Liver (tissue), 9 donors: ENCODE results near the gene NALF2. TPM values are rescaled to one million over a fixed set of nuclear protein-coding genes. Genes with fewer than 3 reads are reported as not detected.

Experiments
- DNase-seq: peaks from one replicate; pipeline ENCODE4 v3.0.0-alpha.2; 2017; ENCODE audit warnings: low spot score
- H3K27ac ChIP-seq, 2 donors: one replicate each; pipeline ENCODE4 v1.7.0; 2013; ENCODE audit warnings: inconsistent platforms in 2 of 2, low read length in 2 of 2, control low read depth in 1 of 2, low read depth in 1 of 2, mild to moderate bottlenecking in 1 of 2
- H3K27me3 ChIP-seq, 4 donors: one replicate each; pipeline versions ENCODE4 v1.6.1 to v1.7.0; 2013; ENCODE audit warnings: low read length in 3 of 4, inconsistent platforms in 1 of 4, mild to moderate bottlenecking in 1 of 4, moderate library complexity in 1 of 4; ENCODE audit not compliant: control insufficient read depth in 4 of 4, insufficient read depth in 4 of 4
- H3K36me3 ChIP-seq, 4 donors: one replicate each; pipeline versions ENCODE4 v1.6.1 to v1.7.0; 2013; ENCODE audit warnings: low read length in 3 of 4, mild to moderate bottlenecking in 3 of 4, low read depth in 1 of 4, moderate library complexity in 1 of 4; ENCODE audit not compliant: control insufficient read depth in 4 of 4, insufficient read depth in 3 of 4
- H3K4me1 ChIP-seq, 4 donors: one replicate each; pipeline versions ENCODE4 v1.6.1 to v1.7.0; 2013; ENCODE audit warnings: low read length in 3 of 4, mild to moderate bottlenecking in 3 of 4, moderate library complexity in 1 of 4; ENCODE audit not compliant: control insufficient read depth in 4 of 4, insufficient read depth in 4 of 4
- H3K4me3 ChIP-seq, 3 donors: one replicate each; pipeline versions ENCODE4 v1.6.1 to v1.7.0; 2013; ENCODE audit warnings: low read length in 3 of 3, control low read depth in 1 of 3, low read depth in 1 of 3, mild to moderate bottlenecking in 1 of 3
- H3K9ac ChIP-seq, 2 donors: one replicate each; pipeline ENCODE4 v1.7.0; 2013; ENCODE audit warnings: low read length in 2 of 2, mild to moderate bottlenecking in 2 of 2, moderate library complexity in 2 of 2, control low read depth in 1 of 2, low read depth in 1 of 2
- H3K9me3 ChIP-seq, 4 donors: one replicate each; pipeline versions ENCODE4 v1.6.1 to v1.7.0; 2013; ENCODE audit warnings: low read length in 3 of 4; ENCODE audit not compliant: control insufficient read depth in 4 of 4
- EGR1 ChIP-seq, 2 donors: IDR thresholded peaks; 2 replicates each; pipeline ENCODE4 v1.6.1; 2016 to 2018; ENCODE audit warnings: antibody characterized with exemption in 2 of 2, low read depth in 2 of 2
- FOXA1 ChIP-seq: IDR thresholded peaks from 2 replicates; pipeline ENCODE4 v1.6.1; 2016; ENCODE audit warnings: antibody characterized with exemption
- GABPA ChIP-seq, 2 donors: IDR thresholded peaks in 1 of 2; conservative IDR thresholded peaks in 1 of 2; 2 replicates each; pipeline ENCODE4 v1.6.1; 2016; ENCODE audit warnings: antibody characterized with exemption in 2 of 2, mild to moderate bottlenecking in 1 of 2, moderate library complexity in 1 of 2
- HNF4A ChIP-seq, 2 donors: conservative IDR thresholded peaks; 2 replicates each; pipeline ENCODE4 v1.6.1; 2016; ENCODE audit warnings: antibody characterized with exemption in 2 of 2, mild to moderate bottlenecking in 2 of 2
- HNF4G ChIP-seq: IDR thresholded peaks from 2 replicates; pipeline ENCODE4 v1.6.1; 2016; ENCODE audit warnings: antibody characterized with exemption
- JUND ChIP-seq, 2 donors: IDR thresholded peaks; 2 replicates each; pipeline ENCODE4 v1.6.1; 2016; ENCODE audit warnings: antibody characterized with exemption in 2 of 2
- NR2F2 ChIP-seq: IDR thresholded peaks from 2 replicates; pipeline ENCODE4 v1.6.1; 2016; ENCODE audit warnings: antibody characterized with exemption
- RAD21 ChIP-seq, 2 donors: IDR thresholded peaks; 2 replicates each; pipeline ENCODE4 v1.6.1; 2016; ENCODE audit warnings: antibody characterized with exemption in 2 of 2, mild to moderate bottlenecking in 2 of 2
- RXRA ChIP-seq, 2 donors: IDR thresholded peaks; 2 replicates each; pipeline ENCODE4 v1.6.1; 2017 to 2018; ENCODE audit warnings: antibody characterized with exemption in 2 of 2, mild to moderate bottlenecking in 1 of 2
- SP1 ChIP-seq: IDR thresholded peaks from 2 replicates; pipeline ENCODE4 v1.6.1; 2018; ENCODE audit warnings: antibody characterized with exemption, mild to moderate bottlenecking
- TAF1 ChIP-seq: conservative IDR thresholded peaks from 2 replicates; pipeline ENCODE4 v1.6.1; 2016; ENCODE audit warnings: antibody characterized with exemption, mild to moderate bottlenecking
- YY1 ChIP-seq: IDR thresholded peaks from 2 replicates; pipeline ENCODE4 v1.6.1; 2016; ENCODE audit warnings: antibody characterized with exemption, mild to moderate bottlenecking
- WGBS: extraction: QIAGEN DNeasy Blood & Tissue Kit; methylation state at CpG from one replicate; pipeline ENCODE4 v1.1.7; 2013; 5-methylcytosine and 5-hydroxymethylcytosine counted together
- polyA plus RNA-seq, 2 donors: library from polyadenylated mRNA; stranded (reverse) in 1 of 2; unstranded in 1 of 2; fragments of 200-250 nt in 1 of 2; fragments of >200 nt in 1 of 2; fragmentation: Nextera tagmentation in 1 of 2; extraction: Ambion mirVana in 1 of 2; gene quantifications; one replicate each; pipeline versions ENCODE4 v1.2.1 to v1.2.3, GENCODE V29; 2013 to 2015
- total RNA-seq, 2 donors: library from RNA; depleted of rRNA; stranded (reverse); fragments of >200 nt; gene quantifications; one replicate each; pipeline ENCODE4 v1.2.3, GENCODE V29; 2014
- TF ChIP-seq, protein P1 (sequence below): IDR thresholded peaks from 2 replicates; pipeline ENCODE4 v1.6.1; 2016; ENCODE audit warnings: antibody characterized with exemption
- TF ChIP-seq, protein P2 (sequence below): fragments of 150-350 bp; IDR thresholded peaks from 2 replicates; pipeline ENCODE4 v1.5.1; 2017; ENCODE audit warnings: improper control_type of control experiment, low read depth, low read length; ENCODE audit not compliant: missing input control
- TF ChIP-seq, protein P3 (sequence below): IDR thresholded peaks from 2 replicates; pipeline ENCODE4 v1.6.1; 2016; ENCODE audit warnings: antibody characterized with exemption
- TF ChIP-seq, protein P4 (sequence below): IDR thresholded peaks from 2 replicates; pipeline ENCODE4 v1.6.1; 2016; ENCODE audit warnings: antibody characterized with exemption
- donor health status: healthy.
- donor health status: healthy.
- donor health status: healthy.
- donor health status: healthy.
- donor health status: healthy.

NALF2 gene
- total and polyA plus RNA-seq, 4 donors: 0.08 to 0.18 TPM; not detected in 2

DNA sequence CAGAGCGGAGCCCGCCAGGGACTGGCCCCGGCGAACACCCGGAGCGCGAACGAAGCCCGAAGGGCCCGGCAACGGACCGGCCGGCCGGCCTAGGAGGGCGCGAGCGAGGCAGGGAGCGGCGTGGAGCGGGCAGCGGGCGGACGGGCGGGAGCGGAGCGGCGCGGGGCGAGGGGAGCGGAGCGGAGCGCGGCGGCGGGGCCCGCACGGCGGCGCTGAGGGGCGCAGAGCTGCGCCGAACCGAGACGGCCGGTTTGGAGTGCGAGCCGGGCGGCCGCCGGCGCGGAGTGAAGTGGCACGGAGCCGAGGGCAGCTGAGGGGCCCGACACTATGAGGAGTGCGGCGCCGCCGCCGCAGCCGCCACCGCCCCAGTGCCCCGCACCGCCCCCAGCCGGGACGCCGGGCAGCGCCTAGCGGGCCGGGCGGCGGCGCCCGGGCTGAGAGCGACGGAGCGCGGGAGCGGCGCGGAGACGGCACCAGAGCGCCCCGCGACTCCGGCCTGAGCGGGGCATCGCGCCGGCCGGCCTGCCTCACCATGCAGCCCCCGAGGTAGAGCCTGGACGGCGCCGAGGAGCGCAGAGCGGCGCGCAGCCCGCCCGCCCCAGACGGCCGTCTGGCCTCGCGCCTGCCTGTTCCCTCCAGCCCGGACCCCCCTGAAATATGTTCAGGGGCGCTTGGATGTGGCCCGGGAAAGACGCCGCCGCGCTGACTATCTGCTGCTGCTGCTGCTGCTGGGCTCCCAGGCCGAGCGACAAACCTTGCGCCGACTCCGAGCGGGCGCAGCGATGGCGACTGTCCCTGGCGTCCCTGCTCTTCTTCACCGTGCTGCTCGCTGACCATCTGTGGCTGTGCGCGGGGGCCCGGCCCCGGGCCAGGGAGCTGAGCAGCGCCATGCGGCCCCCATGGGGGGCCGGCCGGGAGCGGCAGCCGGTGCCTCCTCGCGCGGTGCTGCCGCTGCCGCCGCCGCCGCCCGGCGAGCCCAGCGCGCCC lies 793 bp downstream of the NALF2 start:
- Histone ChIP-seq H3K4me3 (peak overlapping the region; percentile 46 to 58 (median 49)), H3K4me1 (peaks cover 0 to 20% (median 8%) of the 10 kb centered on the region in 4 donors), H3K9ac (no peak overlapping the region), H3K27me3 (no peaks in the 10 kb centered on the region), H3K36me3 (no peaks in the 10 kb centered on the region), H3K27ac (no peak overlapping the region), H3K9me3 (peaks cover 0 to 1% (median 0%) of the 10 kb centered on the region in 4 donors)
- no peak for TF ChIP-seq TAF1
- TF ChIP-seq FOXA1: no peak
- TF ChIP-seq YY1: no peak
- no peak for TF ChIP-seq RXRA (IDR thresholded peaks at IDR 0.05)
- no peak for TF ChIP-seq GABPA (IDR thresholded peaks at IDR 0.05 in 1 of 2, conservative IDR thresholded peaks at IDR 0.05 in 1 of 2)
- TF ChIP-seq, protein P1, sequence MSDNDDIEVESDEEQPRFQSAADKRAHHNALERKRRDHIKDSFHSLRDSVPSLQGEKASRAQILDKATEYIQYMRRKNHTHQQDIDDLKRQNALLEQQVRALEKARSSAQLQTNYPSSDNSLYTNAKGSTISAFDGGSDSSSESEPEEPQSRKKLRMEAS: no peak
- no peak for TF ChIP-seq JUND (IDR thresholded peaks at IDR 0.05)
- TF ChIP-seq HNF4G: no peak
- TF ChIP-seq RAD21 (IDR thresholded peaks at IDR 0.05): no peak
- no peak for TF ChIP-seq EGR1 (IDR thresholded peaks at IDR 0.05; ENCODE audit: low read depth in 2 of 2)
- TF ChIP-seq, protein P2, sequence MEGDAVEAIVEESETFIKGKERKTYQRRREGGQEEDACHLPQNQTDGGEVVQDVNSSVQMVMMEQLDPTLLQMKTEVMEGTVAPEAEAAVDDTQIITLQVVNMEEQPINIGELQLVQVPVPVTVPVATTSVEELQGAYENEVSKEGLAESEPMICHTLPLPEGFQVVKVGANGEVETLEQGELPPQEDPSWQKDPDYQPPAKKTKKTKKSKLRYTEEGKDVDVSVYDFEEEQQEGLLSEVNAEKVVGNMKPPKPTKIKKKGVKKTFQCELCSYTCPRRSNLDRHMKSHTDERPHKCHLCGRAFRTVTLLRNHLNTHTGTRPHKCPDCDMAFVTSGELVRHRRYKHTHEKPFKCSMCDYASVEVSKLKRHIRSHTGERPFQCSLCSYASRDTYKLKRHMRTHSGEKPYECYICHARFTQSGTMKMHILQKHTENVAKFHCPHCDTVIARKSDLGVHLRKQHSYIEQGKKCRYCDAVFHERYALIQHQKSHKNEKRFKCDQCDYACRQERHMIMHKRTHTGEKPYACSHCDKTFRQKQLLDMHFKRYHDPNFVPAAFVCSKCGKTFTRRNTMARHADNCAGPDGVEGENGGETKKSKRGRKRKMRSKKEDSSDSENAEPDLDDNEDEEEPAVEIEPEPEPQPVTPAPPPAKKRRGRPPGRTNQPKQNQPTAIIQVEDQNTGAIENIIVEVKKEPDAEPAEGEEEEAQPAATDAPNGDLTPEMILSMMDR: no peak
- TF ChIP-seq SP1: no peak
- TF ChIP-seq, protein P3, sequence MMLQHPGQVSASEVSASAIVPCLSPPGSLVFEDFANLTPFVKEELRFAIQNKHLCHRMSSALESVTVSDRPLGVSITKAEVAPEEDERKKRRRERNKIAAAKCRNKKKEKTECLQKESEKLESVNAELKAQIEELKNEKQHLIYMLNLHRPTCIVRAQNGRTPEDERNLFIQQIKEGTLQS: no peak
- no peak for TF ChIP-seq NR2F2
- TF ChIP-seq, protein P4, sequence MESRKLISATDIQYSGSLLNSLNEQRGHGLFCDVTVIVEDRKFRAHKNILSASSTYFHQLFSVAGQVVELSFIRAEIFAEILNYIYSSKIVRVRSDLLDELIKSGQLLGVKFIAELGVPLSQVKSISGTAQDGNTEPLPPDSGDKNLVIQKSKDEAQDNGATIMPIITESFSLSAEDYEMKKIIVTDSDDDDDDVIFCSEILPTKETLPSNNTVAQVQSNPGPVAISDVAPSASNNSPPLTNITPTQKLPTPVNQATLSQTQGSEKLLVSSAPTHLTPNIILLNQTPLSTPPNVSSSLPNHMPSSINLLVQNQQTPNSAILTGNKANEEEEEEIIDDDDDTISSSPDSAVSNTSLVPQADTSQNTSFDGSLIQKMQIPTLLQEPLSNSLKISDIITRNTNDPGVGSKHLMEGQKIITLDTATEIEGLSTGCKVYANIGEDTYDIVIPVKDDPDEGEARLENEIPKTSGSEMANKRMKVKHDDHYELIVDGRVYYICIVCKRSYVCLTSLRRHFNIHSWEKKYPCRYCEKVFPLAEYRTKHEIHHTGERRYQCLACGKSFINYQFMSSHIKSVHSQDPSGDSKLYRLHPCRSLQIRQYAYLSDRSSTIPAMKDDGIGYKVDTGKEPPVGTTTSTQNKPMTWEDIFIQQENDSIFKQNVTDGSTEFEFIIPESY: no peak
- TF ChIP-seq HNF4A (conservative IDR thresholded peaks at IDR 0.05): no peak
- WGBS: 2% methylated on average over 142 of the region's 146 CpGs
- no peak for DNase-seq

DNA sequence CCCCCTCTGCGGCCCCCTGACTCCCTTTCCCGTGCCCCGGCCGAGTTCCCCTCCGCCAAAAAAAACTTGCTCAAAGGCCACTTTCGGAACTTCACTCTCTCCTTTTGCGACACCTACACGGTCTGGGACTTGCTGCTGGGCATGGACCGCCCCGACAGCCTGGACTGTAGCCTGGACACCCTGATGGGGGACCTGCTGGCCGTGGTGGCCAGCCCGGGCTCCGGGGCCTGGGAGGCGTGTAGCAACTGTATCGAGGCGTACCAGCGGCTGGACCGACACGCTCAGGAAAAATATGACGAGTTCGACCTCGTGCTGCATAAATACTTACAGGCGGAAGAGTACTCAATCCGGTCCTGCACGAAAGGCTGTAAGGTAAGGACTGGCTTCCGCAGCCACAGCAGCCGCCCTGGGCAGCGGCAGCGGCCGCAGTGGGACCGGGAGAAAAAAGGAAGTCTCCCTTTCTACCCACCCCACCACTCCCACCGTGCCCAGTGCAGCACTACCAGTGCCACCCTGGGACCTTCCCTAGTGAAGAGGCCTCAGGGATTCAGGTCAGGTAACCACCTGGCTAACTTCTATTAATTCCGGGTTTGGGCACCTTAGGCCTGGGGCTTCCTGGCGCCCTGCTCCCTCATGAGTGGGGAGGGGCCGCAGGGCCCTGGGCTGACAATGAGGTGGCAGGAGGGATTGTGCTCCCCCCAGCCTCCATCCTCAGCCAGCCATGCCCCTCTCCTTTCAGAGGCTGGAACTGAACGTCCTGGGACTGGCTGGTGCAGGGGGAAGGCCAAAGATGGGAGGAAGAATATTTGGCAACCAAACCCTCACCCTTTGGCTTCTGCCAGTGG lies 1.9 kb downstream of the NALF2 start:
- 21% methylated on average over 36 of the region's 36 CpGs for WGBS
- TF ChIP-seq, protein P1: no peak
- no peak for TF ChIP-seq RAD21 (IDR thresholded peaks at IDR 0.05)
- peak overlapping the region in 1 of 3 donors; percentile 49 for H3K4me3 ChIP-seq
- no peak overlapping the region for H3K9ac ChIP-seq
- H3K27ac ChIP-seq: no peak overlapping the region
- H3K27me3 ChIP-seq: no peaks in the 10 kb centered on the region
- H3K4me1 ChIP-seq: peaks cover 0 to 20% (median 8%) of the 10 kb centered on the region in 4 donors
- no peak for DNase-seq
- no peaks in the 10 kb centered on the region for H3K36me3 ChIP-seq
- no peaks in the 10 kb centered on the region for H3K9me3 ChIP-seq
